T-helper 17 cell (primary cell): Measurements from ENCODE around the gene CWC15. TPM values are rescaled to one million over a fixed set of nuclear protein-coding genes. Genes with fewer than 3 reads are reported as not detected.
"Not testable (repeated sequence)": the region's sequence is repeated elsewhere in the genome, so short reads cannot be mapped to it uniquely, and the experiment has no call there.

Experiments
- ATAC-seq: fragments of 150-1000 bp; cut with Tn5 transposase; 2 replicates; pipeline ENCODE4 v1.10.0; 2021; ENCODE audit warnings: mild to moderate bottlenecking, moderate library complexity
- DNase-seq, 3 donors: peaks; one replicate each; pipeline versions ENCODE4 v3.0.0 to v3.0.0-alpha.2; 2020 to 2021
- H3K9me3 ChIP-seq: one replicate; pipeline ENCODE4 v1.7.0; 2013; ENCODE audit warnings: low read length, mild to moderate bottlenecking; ENCODE audit not compliant: control insufficient read depth, poor library complexity, severe bottlenecking
- H3K27ac Mint-ChIP-seq: one replicate; pipeline ENCODE4 v1.8.0; 2022; ENCODE audit warnings: mild to moderate bottlenecking, moderate library complexity, mixed read lengths
- H3K27me3 Mint-ChIP-seq: one replicate; pipeline ENCODE4 v1.8.0; 2022; ENCODE audit warnings: mixed read lengths
- H3K36me3 Mint-ChIP-seq: one replicate; pipeline ENCODE4 v1.8.0; 2022; ENCODE audit warnings: low read depth, mixed read lengths
- H3K4me1 Mint-ChIP-seq: one replicate; pipeline ENCODE4 v1.8.0; 2022; ENCODE audit warnings: mild to moderate bottlenecking, mixed read lengths
- H3K4me3 Mint-ChIP-seq: one replicate; pipeline ENCODE4 v1.8.0; 2022; ENCODE audit warnings: mild to moderate bottlenecking, moderate library complexity, mixed read lengths
- total RNA-seq, 4 donors: library from RNA in 2 of 4; stranded (reverse) in 2 of 4; gene quantifications; one replicate each; pipeline ENCODE4 v1.2.3 and lab custom pipeline; 2022 to 2026

Gene CWC15
- total RNA-seq, 2 donors from 2014 or later: 77.0 to 88.9 TPM

- ATAC-seq (peak; percentile 12), DNase-seq (no peak)
- Mint-ChIP-seq H3K4me1 (peaks cover 23% of the 10 kb centered on the region), H3K36me3 (peaks cover 7% of the 10 kb centered on the region), H3K27me3 (no peaks in the 10 kb centered on the region), H3K27ac (peak overlapping the region; percentile 24), H3K4me3 (peak overlapping the region; percentile 37)
- H3K9me3 ChIP-seq: no peaks in the 10 kb centered on the region
Observed at GRCh38 chr11:94924171-94924572, 49.2 kb downstream of the CWC15 start.

GRCh38 chr11:94923004-94923334, 50.4 kb downstream of the CWC15 start:
- ATAC-seq: no peak
- no peak overlapping the region for H3K27ac Mint-ChIP-seq
- H3K9me3 ChIP-seq: no peaks in the 10 kb centered on the region
- no peak overlapping the region for H3K4me3 Mint-ChIP-seq
- H3K36me3 Mint-ChIP-seq: peaks cover 3% of the 10 kb centered on the region
- DNase-seq: no peak
- H3K27me3 Mint-ChIP-seq: peaks cover 4% of the 10 kb centered on the region
- H3K4me1 Mint-ChIP-seq: peaks cover 23% of the 10 kb centered on the region

GRCh38 chr11:94922321-94923003, 50.9 kb downstream of the CWC15 start:
- no peak overlapping the region for H3K27ac Mint-ChIP-seq

GRCh38 chr11:94920311-94920710, 53.0 kb downstream of the CWC15 start:
- no peaks in the 10 kb centered on the region for H3K9me3 ChIP-seq
- H3K4me1 Mint-ChIP-seq: peaks cover 12% of the 10 kb centered on the region
- H3K27ac Mint-ChIP-seq: no peak overlapping the region
- peaks cover 10% of the 10 kb centered on the region for H3K27me3 Mint-ChIP-seq
- DNase-seq: no peak
- ATAC-seq: no peak
- H3K4me3 Mint-ChIP-seq: no peak overlapping the region
- peaks cover 3% of the 10 kb centered on the region for H3K36me3 Mint-ChIP-seq

More at GRCh38 chr11:94922321-94923003, 50.9 kb downstream of the CWC15 start:
- no peaks in the 10 kb centered on the region for H3K9me3 ChIP-seq
- Mint-ChIP-seq H3K4me1 (peaks cover 23% of the 10 kb centered on the region), H3K27me3 (peaks cover 7% of the 10 kb centered on the region), H3K4me3 (no peak overlapping the region), H3K36me3 (peaks cover 3% of the 10 kb centered on the region)
- DNase-seq (no peak), ATAC-seq (no peak)

GRCh38 chr11:94913718-94914394, 59.5 kb downstream of the CWC15 start:
- H3K4me3 Mint-ChIP-seq: not testable (repeated sequence)

GRCh38 chr11:94912806-94913205, 60.5 kb downstream of the CWC15 start:
- no peaks in the 10 kb centered on the region for H3K9me3 ChIP-seq
- H3K27ac Mint-ChIP-seq: no peak overlapping the region
- peaks cover 6% of the 10 kb centered on the region for H3K27me3 Mint-ChIP-seq
- peaks cover 2% of the 10 kb centered on the region for H3K4me1 Mint-ChIP-seq
- no peaks in the 10 kb centered on the region for H3K36me3 Mint-ChIP-seq
- no peak for DNase-seq
- H3K4me3 Mint-ChIP-seq: no peak overlapping the region
- no peak for ATAC-seq

More at GRCh38 chr11:94913718-94914394, 59.5 kb downstream of the CWC15 start:
- ATAC-seq, H3K27ac Mint-ChIP-seq, DNase-seq, H3K9me3 ChIP-seq, H3K36me3 Mint-ChIP-seq, H3K27me3 Mint-ChIP-seq, H3K4me1 Mint-ChIP-seq: not testable (repeated sequence)

Other genes starting within 250 kb of the CWC15 start
- gene AMOTL1, start 205.2 kb downstream of the CWC15 start, total RNA-seq: 1 to 10 TPM in 1 of 2 donors, under 1 TPM in 1; 0.25 to 2.0 TPM
- gene KDM4D, start 153 bp upstream of the CWC15 start, total RNA-seq: under 1 TPM; 0.23 to 0.27 TPM
- gene KDM4E, start 51.7 kb upstream of the CWC15 start, total RNA-seq: not detected
- gene KDM4F, start 75.9 kb upstream of the CWC15 start, total RNA-seq: not detected
- gene SRSF8, start 93.4 kb upstream of the CWC15 start, total RNA-seq: 10 to 100 TPM; 59.1 to 76.5 TPM
- gene ENDOD1, start 116.3 kb upstream of the CWC15 start, total RNA-seq: 10 to 100 TPM in 1 of 2 donors, 1 to 10 TPM in 1; 7.3 to 22.5 TPM